ENCODE results near the gene STK33. TPM values are rescaled to one million over a fixed set of nuclear protein-coding genes. Genes with fewer than 3 reads are reported as not detected.

The STK33 gene
- total RNA-seq, 1 experiment from 2014 or later: 5.8 TPM

DNA sequence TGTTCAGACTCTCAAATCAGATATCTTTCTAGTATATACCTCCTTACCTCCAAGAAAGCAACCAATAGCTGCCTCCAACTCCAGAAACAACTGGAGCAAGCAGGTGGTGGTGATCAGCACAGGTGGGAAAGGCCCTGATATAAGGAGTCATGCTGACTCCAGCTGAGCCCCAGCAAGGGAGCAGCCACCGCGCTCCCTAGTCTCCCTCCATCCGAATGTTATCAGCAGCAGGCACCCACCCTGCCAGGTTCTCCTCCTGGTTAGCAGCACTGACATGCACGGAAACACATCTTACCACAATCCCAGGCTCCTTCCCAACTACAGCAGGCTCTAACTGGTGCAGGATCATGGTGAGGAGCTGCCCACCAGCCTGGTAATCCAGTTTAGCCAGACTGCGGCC is 18.5 kb upstream of the STK33 start:
- Histone ChIP-seq H3K27me3 (ENCODE audit: insufficient read depth, low read depth) (no peaks in the 10 kb centered on the region), H3K27ac (no peak overlapping the region), H2AFZ (no peak overlapping the region), H3K79me2 (ENCODE audit: low read depth) (no peaks in the 10 kb centered on the region), H4K20me1 (ENCODE audit: insufficient read depth) (no peaks in the 10 kb centered on the region), H3K4me3 (no peak overlapping the region), H3K36me3 (ENCODE audit: low read depth) (no peaks in the 10 kb centered on the region), H3K4me2 (no peak overlapping the region), H3K4me1 (replicated peaks; ENCODE audit: insufficient read depth) (no peaks in the 10 kb centered on the region), H3F3A (ENCODE audit: insufficient read depth, low read depth) (no peaks in the 10 kb centered on the region), H3K9me2 (ENCODE audit: insufficient read depth) (no peaks in the 10 kb centered on the region), H3K9me3 (ENCODE audit: insufficient read depth, low read depth) (no peaks in the 10 kb centered on the region)
- POLR2A ChIA-PET (ENCODE audit: unreplicated experiment): no interaction called here
- no TSS peak for BruUV-seq (replicated peaks)
- no peak for DNase-seq
- CTCF ChIA-PET: no interaction called here
- intact Hi-C loops (cut with micrococcal nuclease; ENCODE audit: unreplicated experiment): no loop called here
- TF ChIP-seq, protein P1, sequence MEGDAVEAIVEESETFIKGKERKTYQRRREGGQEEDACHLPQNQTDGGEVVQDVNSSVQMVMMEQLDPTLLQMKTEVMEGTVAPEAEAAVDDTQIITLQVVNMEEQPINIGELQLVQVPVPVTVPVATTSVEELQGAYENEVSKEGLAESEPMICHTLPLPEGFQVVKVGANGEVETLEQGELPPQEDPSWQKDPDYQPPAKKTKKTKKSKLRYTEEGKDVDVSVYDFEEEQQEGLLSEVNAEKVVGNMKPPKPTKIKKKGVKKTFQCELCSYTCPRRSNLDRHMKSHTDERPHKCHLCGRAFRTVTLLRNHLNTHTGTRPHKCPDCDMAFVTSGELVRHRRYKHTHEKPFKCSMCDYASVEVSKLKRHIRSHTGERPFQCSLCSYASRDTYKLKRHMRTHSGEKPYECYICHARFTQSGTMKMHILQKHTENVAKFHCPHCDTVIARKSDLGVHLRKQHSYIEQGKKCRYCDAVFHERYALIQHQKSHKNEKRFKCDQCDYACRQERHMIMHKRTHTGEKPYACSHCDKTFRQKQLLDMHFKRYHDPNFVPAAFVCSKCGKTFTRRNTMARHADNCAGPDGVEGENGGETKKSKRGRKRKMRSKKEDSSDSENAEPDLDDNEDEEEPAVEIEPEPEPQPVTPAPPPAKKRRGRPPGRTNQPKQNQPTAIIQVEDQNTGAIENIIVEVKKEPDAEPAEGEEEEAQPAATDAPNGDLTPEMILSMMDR (conservative IDR thresholded peaks at IDR 0.05): no peak
- no peak for TF ChIP-seq EZH2 (IDR thresholded peaks at IDR 0.05; ENCODE audit: low read depth)

GRCh38 chr11:8610532-8611116 is 16.6 kb upstream of the STK33 start:
- no peak for DNase-seq
- no peaks in the 10 kb centered on the region for H4K20me1 ChIP-seq (ENCODE audit: insufficient read depth)
- ChIA-PET POLR2A (ENCODE audit: unreplicated experiment) (interaction anchor here (0.7 kb wide), 1 partner anchor 577 kb away, joined by 6 read pairs; no protein-coding TSS in a partner anchor), CTCF (no interaction called here)
- H3K4me3 ChIP-seq: no peak overlapping the region
- no peak overlapping the region for H2AFZ ChIP-seq
- H3K4me2 ChIP-seq: no peak overlapping the region
- TF ChIP-seq, protein P1 (conservative IDR thresholded peaks at IDR 0.05): no peak
- no peak for TF ChIP-seq EZH2 (IDR thresholded peaks at IDR 0.05; ENCODE audit: low read depth)
- H3K9me3 ChIP-seq (ENCODE audit: insufficient read depth, low read depth): no peaks in the 10 kb centered on the region
- no TSS peak for BruUV-seq (replicated peaks)
- no peaks in the 10 kb centered on the region for H3K9me2 ChIP-seq (ENCODE audit: insufficient read depth)
- intact Hi-C loops (cut with micrococcal nuclease; ENCODE audit: unreplicated experiment): no loop called here
- no peaks in the 10 kb centered on the region for H3K27me3 ChIP-seq (ENCODE audit: insufficient read depth, low read depth)
- no peaks in the 10 kb centered on the region for H3K79me2 ChIP-seq (ENCODE audit: low read depth)
- H3K4me1 ChIP-seq (replicated peaks; ENCODE audit: insufficient read depth): no peaks in the 10 kb centered on the region
- no peaks in the 10 kb centered on the region for H3K36me3 ChIP-seq (ENCODE audit: low read depth)
- H3F3A ChIP-seq (ENCODE audit: insufficient read depth, low read depth): no peaks in the 10 kb centered on the region
- no peak overlapping the region for H3K27ac ChIP-seq

- no peaks in the 10 kb centered on the region for H3K27me3 ChIP-seq (ENCODE audit: insufficient read depth, low read depth)
- no peak overlapping the region for H2AFZ ChIP-seq
- POLR2A ChIA-PET (ENCODE audit: unreplicated experiment): interaction anchor here (0.6 kb wide), 1 partner anchor 801 kb away, joined by 3 read pairs; no protein-coding TSS in a partner anchor
- H3K4me3 ChIP-seq: no peak overlapping the region
- no TSS peak for BruUV-seq (replicated peaks)
- TF ChIP-seq, protein P1 (conservative IDR thresholded peaks at IDR 0.05): no peak
- TF ChIP-seq EZH2 (IDR thresholded peaks at IDR 0.05; ENCODE audit: low read depth): no peak
- peaks cover 8% of the 10 kb centered on the region; the same call in 1 of the 2 replicates for H3F3A ChIP-seq (ENCODE audit: insufficient read depth, low read depth)
- H3K79me2 ChIP-seq (ENCODE audit: low read depth): no peaks in the 10 kb centered on the region
- no peaks in the 10 kb centered on the region for H3K9me2 ChIP-seq (ENCODE audit: insufficient read depth)
- H3K4me1 ChIP-seq (replicated peaks; ENCODE audit: insufficient read depth): peaks cover 12% of the 10 kb centered on the region; the same call in 1 of the 2 replicates
- H3K36me3 ChIP-seq (ENCODE audit: low read depth): no peaks in the 10 kb centered on the region
- no peak overlapping the region for H3K27ac ChIP-seq
- CTCF ChIA-PET: no interaction called here
- no peak overlapping the region for H3K4me2 ChIP-seq
- intact Hi-C loops (cut with micrococcal nuclease; ENCODE audit: unreplicated experiment): no loop called here
- no peaks in the 10 kb centered on the region for H3K9me3 ChIP-seq (ENCODE audit: insufficient read depth, low read depth)
- no peaks in the 10 kb centered on the region for H4K20me1 ChIP-seq (ENCODE audit: insufficient read depth)
- no peak for DNase-seq
Measured at GRCh38 chr11:8608652-8609051, 14.6 kb upstream of the STK33 start.
